ENCODE data around the gene CLTC. TPM values are rescaled to one million over a fixed set of nuclear protein-coding genes. Genes with fewer than 3 reads are reported as not detected.

CLTC gene
- total and polyA plus RNA-seq, 2 of the 8 experiments (the other 6 are each of a cell fraction or from before 2014, with no cell fraction given) = 175 to 283 TPM

DNA sequence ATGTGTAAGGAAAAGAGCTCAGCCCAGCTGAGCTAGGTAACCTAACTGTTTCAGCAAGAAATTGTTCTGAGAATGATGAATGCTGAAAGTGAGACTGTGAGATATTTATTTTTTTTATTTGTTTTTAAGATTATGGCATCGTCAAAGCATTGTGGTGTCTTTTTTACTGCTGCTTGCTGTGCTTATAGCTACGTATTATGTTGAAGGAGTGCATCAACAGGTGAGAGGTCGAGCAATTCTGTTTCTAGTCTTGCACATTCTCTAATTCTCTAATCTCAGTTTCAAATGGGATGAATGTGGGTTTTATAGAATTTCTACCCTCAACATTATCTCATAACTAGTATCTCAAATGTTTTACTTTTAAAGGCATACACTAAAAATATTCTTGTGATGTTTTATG is 117.6 kb downstream of the CLTC start:
- no peak overlapping the region for H3K4me3 ChIP-seq (ENCODE audit: extremely low read depth in 1 of 4, insufficient read depth in 2 of 4, low read depth in 3 of 4, low read length in 4 of 4)
- H3K9ac ChIP-seq (replicated peaks in 1 of 4; ENCODE audit: extremely low read depth in 1 of 4, low read depth in 3 of 4, low read length in 3 of 4) = no peak overlapping the region
- H3K36me3 ChIP-seq (ENCODE audit: control insufficient read depth in 2 of 4, insufficient read depth in 4 of 4, low read length in 3 of 4) = peaks cover 0 to 4% (median 0%) of the 10 kb centered on the region in 4 experiments; a peak in 2 of 8 replicates
- H2BK15ac ChIP-seq (ENCODE audit: low read length) = no peak overlapping the region
- H3K18ac ChIP-seq (ENCODE audit: extremely low read depth, low read length) = no peak overlapping the region
- H3K23ac ChIP-seq (ENCODE audit: insufficient read length) = no peak overlapping the region
- no peak overlapping the region for H2BK12ac ChIP-seq (ENCODE audit: low read depth, low read length)
- no peak overlapping the region for H4K8ac ChIP-seq (ENCODE audit: extremely low read depth, insufficient read depth, low read length)
- no peaks in the 10 kb centered on the region for H3K23me2 ChIP-seq (ENCODE audit: low read depth, low read length)
- no peak overlapping the region for H2BK5ac ChIP-seq (ENCODE audit: low read depth, low read length)
- H3K4ac ChIP-seq (replicated peaks; ENCODE audit: insufficient read length, low read depth, low read length) = no peak overlapping the region
- CTCF ChIA-PET (ENCODE audit: partially characterized antibody) = interaction anchor here (0.6 to 1.6 kb wide), 4 partner anchors 10 to 177 kb away, joined by 3 read pairs; no protein-coding TSS in a partner anchor
- H3K4me1 ChIP-seq (replicated peaks in 1 of 4; ENCODE audit: control insufficient read depth in 3 of 4, insufficient read depth in 4 of 4, low read length in 3 of 4) = no peaks in the 10 kb centered on the region
- WGBS, 2 experiments (ENCODE audit: extremely low coverage in 1 of 2, insufficient coverage in 1 of 2, insufficient read length in 1 of 2, insufficient replicate concordance in 2 of 2, low coverage in 1 of 2, low lambda C conversion rate in 2 of 2, missing lambda C conversion rate in 1 of 2) = 87% methylated on average over 3 of the region's 3 CpGs; no CpG with 5 or more reads in 1 of the 2 experiments
- no peak overlapping the region for H2BK20ac ChIP-seq (ENCODE audit: low read length)
- no peak overlapping the region for H4K91ac ChIP-seq (replicated peaks; ENCODE audit: insufficient read length, low read length)
- H3K14ac ChIP-seq (ENCODE audit: insufficient read length) = no peak overlapping the region
- H3K27ac ChIP-seq (ENCODE audit: low read depth, low read length) = no peak overlapping the region
- POLR2A ChIA-PET (ENCODE audit: partially characterized antibody) = no interaction called here
- no peak overlapping the region for H4K5ac ChIP-seq (ENCODE audit: insufficient read length, low read depth, low read length)
- no peak overlapping the region for H2BK120ac ChIP-seq (replicated peaks; ENCODE audit: low read depth, low read length)
- H3K79me2 ChIP-seq (ENCODE audit: control insufficient read depth in 1 of 2, insufficient read depth in 2 of 2, low read length in 2 of 2) = no peaks in the 10 kb centered on the region
- H3K9me3 ChIP-seq (ENCODE audit: insufficient read depth in 2 of 2, low read depth in 1 of 2, low read length in 1 of 2) = no peaks in the 10 kb centered on the region; a peak in 1 of 4 replicates
- no peak overlapping the region for H2AFZ ChIP-seq (ENCODE audit: low read length)
- no peaks in the 10 kb centered on the region for H4K20me1 ChIP-seq (replicated peaks in 1 of 2; ENCODE audit: control insufficient read depth in 1 of 2, insufficient read depth in 2 of 2, low read length in 2 of 2)
- no peak overlapping the region for H3K4me2 ChIP-seq (ENCODE audit: insufficient read depth in 1 of 2, low read depth in 2 of 2, low read length in 2 of 2)
- H3K27me3 ChIP-seq (replicated peaks in 1 of 4; ENCODE audit: control insufficient read depth in 3 of 4, extremely low read depth in 1 of 4, insufficient read depth in 3 of 4, low read length in 3 of 4) = no peaks in the 10 kb centered on the region
- H2AK5ac ChIP-seq (ENCODE audit: low read depth, low read length) = no peak overlapping the region
- DNase-seq (ENCODE audit: low read depth in 1 of 2, low spot score in 2 of 2) (no peak), FAIRE-seq (no peak)
- no peak overlapping the region for H3K56ac ChIP-seq (replicated peaks; ENCODE audit: insufficient read length, low read depth, low read length)
- no peaks in the 10 kb centered on the region for H3K79me1 ChIP-seq (ENCODE audit: low read depth, low read length)
- no peak for TF ChIP-seq SP1 (IDR thresholded peaks at IDR 0.05; ENCODE audit: low read depth, low read length)
- TF ChIP-seq GABPA (IDR thresholded peaks at IDR 0.05; ENCODE audit: borderline replicate concordance, insufficient read depth, low read length) = no peak
- TF ChIP-seq, protein P1, sequence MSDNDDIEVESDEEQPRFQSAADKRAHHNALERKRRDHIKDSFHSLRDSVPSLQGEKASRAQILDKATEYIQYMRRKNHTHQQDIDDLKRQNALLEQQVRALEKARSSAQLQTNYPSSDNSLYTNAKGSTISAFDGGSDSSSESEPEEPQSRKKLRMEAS (IDR thresholded peaks at IDR 0.05) = no peak

All from H1 (cell line).